GM18868 (cell line): ENCODE results near the gene TBC1D22A.
A peak's percentile ranks its signal among the peaks of the same experiment; 100 is the strongest.

ENCODE experiments used
- ATAC-seq: cut with Tn5 transposase; IDR thresholded peaks from one replicate; pipeline ENCODE4 v1.9.1; 2021; ENCODE audit warnings: mild to moderate bottlenecking, moderate library complexity; ENCODE audit not compliant: unreplicated experiment

Gene TBC1D22A

GRCh38 chr22:46736705-46737104 is 25.7 kb upstream of the TBC1D22A start:
- ATAC-seq = no peak

GRCh38 chr22:46737105-46737975 is 25.1 kb upstream of the TBC1D22A start:
- peak; percentile 25 for ATAC-seq

- ATAC-seq = peak; percentile 43
Measured at GRCh38 chr22:46737976-46738646, 24.3 kb upstream of the TBC1D22A start, which contains the start of gene CERK. CERK (minus strand) TSS chr22:46738252; CDS start chr22:46738148, 104 bp downstream.

GRCh38 chr22:46738647-46739093 is 23.8 kb upstream of the TBC1D22A start:
- peak; percentile 3 for ATAC-seq

GRCh38 chr22:46739094-46739870 is 23.2 kb upstream of the TBC1D22A start:
- peak; percentile 34 for ATAC-seq

GRCh38 chr22:46740910-46741780 is 21.3 kb upstream of the TBC1D22A start:
- no peak for ATAC-seq

GRCh38 chr22:46741974-46742519 is 20.4 kb upstream of the TBC1D22A start:
- ATAC-seq = no peak

- no peak for ATAC-seq
Measured at GRCh38 chr22:46742576-46743221, 19.8 kb upstream of the TBC1D22A start.

- no peak for ATAC-seq
Measured at GRCh38 chr22:46744581-46744980, 17.9 kb upstream of the TBC1D22A start.

- no peak for ATAC-seq
Measured at GRCh38 chr22:46746192-46746591, 16.3 kb upstream of the TBC1D22A start.

- ATAC-seq = no peak
Measured at GRCh38 chr22:46746620-46747019, 15.8 kb upstream of the TBC1D22A start.

GRCh38 chr22:46747646-46748045 is 14.8 kb upstream of the TBC1D22A start:
- no peak for ATAC-seq

- no peak for ATAC-seq
Measured at GRCh38 chr22:46748206-46748907, 14.1 kb upstream of the TBC1D22A start.

- no peak for ATAC-seq
Measured at GRCh38 chr22:46748908-46749675, 13.4 kb upstream of the TBC1D22A start.

GRCh38 chr22:46749682-46750529 is 12.5 kb upstream of the TBC1D22A start:
- ATAC-seq = no peak

- no peak for ATAC-seq
Measured at GRCh38 chr22:46750530-46750800, 12.0 kb upstream of the TBC1D22A start.

- no peak for ATAC-seq
Measured at GRCh38 chr22:46750863-46751443, 11.5 kb upstream of the TBC1D22A start.
